ENCODE measurements around the gene CD99.

Gene CD99

DNA sequence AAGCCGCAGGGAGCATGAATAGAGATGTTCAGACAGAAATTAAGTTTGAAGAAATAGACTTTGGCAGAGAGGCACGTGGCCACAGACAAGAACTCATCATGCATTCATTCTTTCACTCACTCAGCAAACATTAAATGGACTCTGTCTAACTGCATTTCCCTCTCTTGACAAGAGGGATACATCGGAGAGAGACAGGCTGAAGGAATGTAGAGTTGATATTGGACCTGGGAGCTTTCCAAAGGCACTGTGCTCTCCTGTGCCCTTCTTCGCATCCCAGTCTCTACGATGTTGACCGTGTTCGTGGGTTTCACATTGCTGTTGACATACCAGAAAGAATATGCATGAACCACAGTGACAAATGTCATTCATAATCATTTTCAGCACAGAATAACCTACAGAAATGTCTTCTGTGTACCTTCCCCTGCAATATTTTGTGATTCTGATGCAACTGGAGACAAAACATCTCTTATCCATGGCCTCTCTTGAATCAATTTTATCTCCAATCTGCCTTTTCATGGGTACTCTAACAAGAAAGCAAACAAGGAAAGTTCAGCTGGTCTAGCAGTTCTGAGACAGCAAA is 34.7 kb upstream of the CD99 start:
- ChIA-PET CTCF (no interaction called here), POLR2A (no interaction called here)
- Histone ChIP-seq H3K9me3 (ENCODE audit: control insufficient read depth, insufficient read depth, low read depth, low read length) (no peaks in the 10 kb centered on the region), H3K4me3 (ENCODE audit: low read depth, low read length) (no peak overlapping the region), H3K36me3 (ENCODE audit: control insufficient read depth in 2 of 2, insufficient read depth in 1 of 2, low read length in 2 of 2) (no peaks in the 10 kb centered on the region), H3K27ac (ENCODE audit: extremely low read depth, low read depth, low read length) (no peak overlapping the region), H3K4me1 (ENCODE audit: control insufficient read depth, insufficient read depth, low read length) (no peaks in the 10 kb centered on the region)
- TF ChIP-seq ZNF473 (tag by site-specific recombination; IDR thresholded peaks at IDR 0.05) (no peak), ZNF140 (tag by site-specific recombination; IDR thresholded peaks at IDR 0.05) (no peak), YY2 (tag by site-specific recombination; IDR thresholded peaks at IDR 0.05) (no peak), PRDM4 (tag by site-specific recombination; IDR thresholded peaks at IDR 0.05) (no peak), ZNF132 (tag by site-specific recombination; IDR thresholded peaks at IDR 0.05; ENCODE audit: borderline replicate concordance) (no peak)
- TF ChIP-seq, protein P1, sequence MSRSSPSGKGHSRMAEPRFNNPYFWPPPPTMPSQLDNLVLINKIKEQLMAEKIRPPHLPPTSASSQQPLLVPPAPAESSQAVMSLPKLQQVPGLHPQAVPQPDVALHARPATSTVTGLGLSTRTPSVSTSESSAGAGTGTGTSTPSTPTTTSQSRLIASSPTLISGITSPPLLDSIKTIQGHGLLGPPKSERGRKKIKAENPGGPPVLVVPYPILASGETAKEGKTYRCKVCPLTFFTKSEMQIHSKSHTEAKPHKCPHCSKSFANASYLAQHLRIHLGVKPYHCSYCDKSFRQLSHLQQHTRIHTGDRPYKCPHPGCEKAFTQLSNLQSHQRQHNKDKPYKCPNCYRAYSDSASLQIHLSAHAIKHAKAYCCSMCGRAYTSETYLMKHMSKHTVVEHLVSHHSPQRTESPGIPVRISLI (tag by site-specific recombination; IDR thresholded peaks at IDR 0.05), result no peak
- TF ChIP-seq, protein P2, sequence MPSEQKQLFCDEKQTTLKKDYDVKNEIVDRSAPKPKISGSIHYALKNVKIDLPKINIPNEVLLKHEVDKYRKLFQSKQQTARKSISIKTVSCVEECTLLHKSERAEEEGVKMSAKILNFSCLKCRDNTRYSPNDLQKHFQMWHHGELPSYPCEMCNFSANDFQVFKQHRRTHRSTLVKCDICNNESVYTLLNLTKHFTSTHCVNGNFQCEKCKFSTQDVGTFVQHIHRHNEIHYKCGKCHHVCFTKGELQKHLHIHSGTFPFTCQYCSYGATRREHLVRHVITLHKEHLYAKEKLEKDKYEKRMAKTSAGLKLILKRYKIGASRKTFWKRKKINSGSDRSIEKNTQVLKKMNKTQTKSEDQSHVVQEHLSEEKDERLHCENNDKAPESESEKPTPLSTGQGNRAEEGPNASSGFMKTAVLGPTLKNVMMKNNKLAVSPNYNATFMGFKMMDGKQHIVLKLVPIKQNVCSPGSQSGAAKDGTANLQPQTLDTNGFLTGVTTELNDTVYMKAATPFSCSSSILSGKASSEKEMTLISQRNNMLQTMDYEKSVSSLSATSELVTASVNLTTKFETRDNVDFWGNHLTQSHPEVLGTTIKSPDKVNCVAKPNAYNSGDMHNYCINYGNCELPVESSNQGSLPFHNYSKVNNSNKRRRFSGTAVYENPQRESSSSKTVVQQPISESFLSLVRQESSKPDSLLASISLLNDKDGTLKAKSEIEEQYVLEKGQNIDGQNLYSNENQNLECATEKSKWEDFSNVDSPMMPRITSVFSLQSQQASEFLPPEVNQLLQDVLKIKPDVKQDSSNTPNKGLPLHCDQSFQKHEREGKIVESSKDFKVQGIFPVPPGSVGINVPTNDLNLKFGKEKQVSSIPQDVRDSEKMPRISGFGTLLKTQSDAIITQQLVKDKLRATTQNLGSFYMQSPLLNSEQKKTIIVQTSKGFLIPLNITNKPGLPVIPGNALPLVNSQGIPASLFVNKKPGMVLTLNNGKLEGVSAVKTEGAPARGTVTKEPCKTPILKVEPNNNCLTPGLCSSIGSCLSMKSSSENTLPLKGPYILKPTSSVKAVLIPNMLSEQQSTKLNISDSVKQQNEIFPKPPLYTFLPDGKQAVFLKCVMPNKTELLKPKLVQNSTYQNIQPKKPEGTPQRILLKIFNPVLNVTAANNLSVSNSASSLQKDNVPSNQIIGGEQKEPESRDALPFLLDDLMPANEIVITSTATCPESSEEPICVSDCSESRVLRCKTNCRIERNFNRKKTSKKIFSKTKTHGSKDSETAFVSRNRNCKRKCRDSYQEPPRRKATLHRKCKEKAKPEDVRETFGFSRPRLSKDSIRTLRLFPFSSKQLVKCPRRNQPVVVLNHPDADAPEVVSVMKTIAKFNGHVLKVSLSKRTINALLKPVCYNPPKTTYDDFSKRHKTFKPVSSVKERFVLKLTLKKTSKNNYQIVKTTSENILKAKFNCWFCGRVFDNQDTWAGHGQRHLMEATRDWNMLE (tag by site-specific recombination; conservative IDR thresholded peaks at IDR 0.05; ENCODE audit: low read depth), result no peak
- TF ChIP-seq, protein P3, sequence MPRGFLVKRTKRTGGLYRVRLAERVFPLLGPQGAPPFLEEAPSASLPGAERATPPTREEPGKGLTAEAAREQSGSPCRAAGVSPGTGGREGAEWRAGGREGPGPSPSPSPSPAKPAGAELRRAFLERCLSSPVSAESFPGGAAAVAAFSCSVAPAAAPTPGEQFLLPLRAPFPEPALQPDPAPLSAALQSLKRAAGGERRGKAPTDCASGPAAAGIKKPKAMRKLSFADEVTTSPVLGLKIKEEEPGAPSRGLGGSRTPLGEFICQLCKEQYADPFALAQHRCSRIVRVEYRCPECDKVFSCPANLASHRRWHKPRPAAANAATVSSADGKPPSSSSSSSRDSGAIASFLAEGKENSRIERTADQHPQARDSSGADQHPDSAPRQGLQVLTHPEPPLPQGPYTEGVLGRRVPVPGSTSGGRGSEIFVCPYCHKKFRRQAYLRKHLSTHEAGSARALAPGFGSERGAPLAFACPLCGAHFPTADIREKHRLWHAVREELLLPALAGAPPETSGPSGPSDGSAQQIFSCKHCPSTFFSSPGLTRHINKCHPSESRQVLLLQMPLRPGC (tag by site-specific recombination; IDR thresholded peaks at IDR 0.05), result no peak

- H3K4me1 ChIP-seq (ENCODE audit: control insufficient read depth, insufficient read depth, low read length), result no peaks in the 10 kb centered on the region
- H3K27ac ChIP-seq (ENCODE audit: extremely low read depth, low read depth, low read length), result no peak overlapping the region
Measured at GRCh38 chrX:2657532-2658113, 33.5 kb upstream of the CD99 start.

More at GRCh38 chrX:2657532-2658113, 33.5 kb upstream of the CD99 start:
- CTCF ChIA-PET, result no interaction called here
- POLR2A ChIA-PET, result no interaction called here
- Histone ChIP-seq H3K36me3 (ENCODE audit: control insufficient read depth in 2 of 2, insufficient read depth in 1 of 2, low read length in 2 of 2) (no peaks in the 10 kb centered on the region), H3K4me3 (ENCODE audit: low read depth, low read length) (no peak overlapping the region), H3K9me3 (ENCODE audit: control insufficient read depth, insufficient read depth, low read depth, low read length) (no peaks in the 10 kb centered on the region)
- TF ChIP-seq ZNF18 (tag by site-specific recombination; IDR thresholded peaks at IDR 0.05), result no peak
- no peak for TF ChIP-seq ZNF473 (tag by site-specific recombination; IDR thresholded peaks at IDR 0.05)
- TF ChIP-seq ZNF704 (tag by site-specific recombination; IDR thresholded peaks at IDR 0.05), result no peak
- no peak for TF ChIP-seq ZNF24 (tag by site-specific recombination; IDR thresholded peaks at IDR 0.05)
- no peak for TF ChIP-seq ZNF596 (tag by site-specific recombination; IDR thresholded peaks at IDR 0.05)
- TF ChIP-seq, protein P4, sequence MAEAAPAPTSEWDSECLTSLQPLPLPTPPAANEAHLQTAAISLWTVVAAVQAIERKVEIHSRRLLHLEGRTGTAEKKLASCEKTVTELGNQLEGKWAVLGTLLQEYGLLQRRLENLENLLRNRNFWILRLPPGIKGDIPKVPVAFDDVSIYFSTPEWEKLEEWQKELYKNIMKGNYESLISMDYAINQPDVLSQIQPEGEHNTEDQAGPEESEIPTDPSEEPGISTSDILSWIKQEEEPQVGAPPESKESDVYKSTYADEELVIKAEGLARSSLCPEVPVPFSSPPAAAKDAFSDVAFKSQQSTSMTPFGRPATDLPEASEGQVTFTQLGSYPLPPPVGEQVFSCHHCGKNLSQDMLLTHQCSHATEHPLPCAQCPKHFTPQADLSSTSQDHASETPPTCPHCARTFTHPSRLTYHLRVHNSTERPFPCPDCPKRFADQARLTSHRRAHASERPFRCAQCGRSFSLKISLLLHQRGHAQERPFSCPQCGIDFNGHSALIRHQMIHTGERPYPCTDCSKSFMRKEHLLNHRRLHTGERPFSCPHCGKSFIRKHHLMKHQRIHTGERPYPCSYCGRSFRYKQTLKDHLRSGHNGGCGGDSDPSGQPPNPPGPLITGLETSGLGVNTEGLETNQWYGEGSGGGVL (tag by site-specific recombination; IDR thresholded peaks at IDR 0.05), result no peak
- TF ChIP-seq GFI1B (tag by site-specific recombination; IDR thresholded peaks at IDR 0.05), result no peak
- no peak for TF ChIP-seq ZNF626 (tag by site-specific recombination; IDR thresholded peaks at IDR 0.05)
- TF ChIP-seq ZNF560 (tag by site-specific recombination; IDR thresholded peaks at IDR 0.05; ENCODE audit: borderline replicate concordance), result no peak
- TF ChIP-seq GLIS1 (tag by site-specific recombination; IDR thresholded peaks at IDR 0.05), result no peak
- TF ChIP-seq ZNF664 (tag by site-specific recombination; IDR thresholded peaks at IDR 0.05), result no peak
